H1 (cell line): ENCODE data around the gene MTCH2. TPM values are rescaled to one million over a fixed set of nuclear protein-coding genes. Genes with fewer than 3 reads are reported as not detected.

Experiments
- CTCF ChIA-PET: fragments of 300-600 bp; sonication (Branson Sonifier 250); formaldehyde crosslinking; loops from one replicate; lab custom pipeline; 2021; ENCODE audit not compliant: partially characterized antibody; lab: Charles Lee
- POLR2A ChIA-PET: fragments of 300-600 bp; sonication (Branson Sonifier 250); formaldehyde crosslinking; loops from one replicate; lab custom pipeline; 2021; ENCODE audit warnings: inconsistent platforms; ENCODE audit not compliant: partially characterized antibody; lab: Charles Lee
- DNase-seq, 2 experiments: peaks; one replicate each; pipeline versions ENCODE4 v3.0.0 to v3.0.0-alpha.2; 2010 to 2022; ENCODE audit warnings: low spot score in 2 of 2, low read depth in 1 of 2, mixed read lengths in 1 of 2
- FAIRE-seq: peaks from 2 replicates; lab custom pipeline; 2011; peaks lifted over from hg19 to GRCh38; lab: Jason Lieb, UNC
- H2AFZ ChIP-seq: 2 replicates; pipeline ENCODE4 v1.8.1; 2012; ENCODE audit warnings: low read length, inconsistent platforms
- H2AK5ac ChIP-seq: 2 replicates; pipeline ENCODE4 v1.6.1; 2013; ENCODE audit warnings: low read depth, low read length
- H2BK120ac ChIP-seq: replicated peaks from 2 replicates; pipeline ENCODE3; 2013; ENCODE audit warnings: low read depth, low read length, inconsistent platforms
- H2BK12ac ChIP-seq: 2 replicates; pipeline ENCODE4 v1.6.1; 2013; ENCODE audit warnings: low read depth, low read length
- H2BK15ac ChIP-seq: 2 replicates; pipeline ENCODE4 v1.6.1; 2013; ENCODE audit warnings: low read length
- H2BK20ac ChIP-seq: 2 replicates; pipeline ENCODE4 v1.6.1; 2013; ENCODE audit warnings: low read length
- H2BK5ac ChIP-seq: 2 replicates; pipeline ENCODE4 v1.6.1; 2013; ENCODE audit warnings: low read depth, low read length
- H3K14ac ChIP-seq: 2 replicates; pipeline ENCODE4 v1.6.1; 2013; ENCODE audit warnings: inconsistent platforms; ENCODE audit not compliant: insufficient read length
- H3K18ac ChIP-seq: 2 replicates; pipeline ENCODE4 v1.6.1; 2013; ENCODE audit warnings: low read length; ENCODE audit errors: extremely low read depth
- H3K23ac ChIP-seq: 2 replicates; pipeline ENCODE4 v1.6.1; 2013; ENCODE audit warnings: inconsistent platforms; ENCODE audit not compliant: insufficient read length
- H3K23me2 ChIP-seq: 2 replicates; pipeline ENCODE4 v1.6.1; 2013; ENCODE audit warnings: low read depth, low read length
- H3K27ac ChIP-seq: 2 replicates; pipeline ENCODE4 v1.6.1; 2011; ENCODE audit warnings: low read depth, low read length, inconsistent platforms
- H3K27me3 ChIP-seq, 4 experiments: replicated peaks in 1 of 4; 1 replicate in 1 of 4; 2 replicates in 3 of 4; pipeline versions ENCODE4 v1.6.1 to v1.8.1; 2011 to 2013; ENCODE audit warnings: low read length in 3 of 4, mild to moderate bottlenecking in 3 of 4, inconsistent platforms in 2 of 4, mixed read lengths in 2 of 4, moderate library complexity in 1 of 4; ENCODE audit not compliant: control insufficient read depth in 3 of 4, insufficient read depth in 3 of 4; ENCODE audit errors: extremely low read depth in 1 of 4
- H3K36me3 ChIP-seq, 4 experiments: 2 replicates each; pipeline versions ENCODE4 v1.6.1 to v1.8.1; 2011 to 2013; ENCODE audit warnings: mild to moderate bottlenecking in 4 of 4, low read length in 3 of 4, moderate library complexity in 2 of 4, control low read depth in 1 of 4, inconsistent platforms in 1 of 4; ENCODE audit not compliant: insufficient read depth in 4 of 4, control insufficient read depth in 2 of 4
- H3K4ac ChIP-seq: replicated peaks from 2 replicates; pipeline ENCODE3; 2013; ENCODE audit warnings: low read length, low read depth, mixed read lengths, inconsistent platforms; ENCODE audit not compliant: insufficient read length
- H3K4me1 ChIP-seq, 4 experiments: replicated peaks in 1 of 4; 1 replicate in 1 of 4; 2 replicates in 3 of 4; pipeline versions ENCODE4 v1.6.1 to v1.8.1; 2011 to 2013; ENCODE audit warnings: low read length in 3 of 4, inconsistent platforms in 2 of 4, mixed read lengths in 1 of 4; ENCODE audit not compliant: insufficient read depth in 4 of 4, control insufficient read depth in 3 of 4
- H3K4me2 ChIP-seq, 2 experiments: 2 replicates each; pipeline versions ENCODE4 v1.6.1 to v1.8.1; 2011 to 2013; ENCODE audit warnings: low read depth in 2 of 2, low read length in 2 of 2, control low read depth in 1 of 2, inconsistent platforms in 1 of 2, mild to moderate bottlenecking in 1 of 2; ENCODE audit not compliant: insufficient read depth in 1 of 2
- H3K4me3 ChIP-seq, 4 experiments: fragments of 200-600, 300-600 bp in 1 of 4; sonication (generic), shearing (Covaris generic), sonication (Bioruptor Twin) in 1 of 4; 2 replicates each; pipeline versions ENCODE4 v1.5.1 to v1.8.1; 2011 to 2016; ENCODE audit warnings: low read length in 4 of 4, low read depth in 3 of 4, control low read depth in 2 of 4, inconsistent platforms in 2 of 4, mild to moderate bottlenecking in 2 of 4, mixed read lengths in 1 of 4, moderate library complexity in 1 of 4; ENCODE audit not compliant: insufficient read depth in 2 of 4; ENCODE audit errors: extremely low read depth in 1 of 4
- H3K56ac ChIP-seq: replicated peaks from 2 replicates; pipeline ENCODE3; 2013; ENCODE audit warnings: low read depth, mild to moderate bottlenecking, mixed read lengths, low read length, inconsistent platforms; ENCODE audit not compliant: insufficient read length
- H3K79me1 ChIP-seq: 2 replicates; pipeline ENCODE4 v1.6.1; 2013; ENCODE audit warnings: low read depth, low read length, control low read depth
- H3K79me2 ChIP-seq, 2 experiments: 2 replicates each; pipeline versions ENCODE4 v1.6.1 to v1.8.1; 2012 to 2013; ENCODE audit warnings: low read length in 2 of 2, mild to moderate bottlenecking in 2 of 2, inconsistent platforms in 1 of 2; ENCODE audit not compliant: insufficient read depth in 2 of 2, control insufficient read depth in 1 of 2
- H3K9ac ChIP-seq, 4 experiments: replicated peaks in 1 of 4; 1 replicate in 1 of 4; 2 replicates in 3 of 4; pipeline versions ENCODE4 v1.6.1 to v1.8.1; 2011 to 2013; ENCODE audit warnings: low read depth in 3 of 4, low read length in 3 of 4, control low read depth in 2 of 4, mild to moderate bottlenecking in 2 of 4, moderate library complexity in 2 of 4, inconsistent platforms in 1 of 4; ENCODE audit errors: extremely low read depth in 1 of 4
- H3K9me3 ChIP-seq, 2 experiments: 2 replicates each; pipeline versions ENCODE4 v1.6.1 to v1.8.1; 2012 to 2013; ENCODE audit warnings: mild to moderate bottlenecking in 2 of 2, moderate library complexity in 2 of 2, control low read depth in 1 of 2, inconsistent platforms in 1 of 2, low read depth in 1 of 2, low read length in 1 of 2, mixed read lengths in 1 of 2; ENCODE audit not compliant: insufficient read depth in 2 of 2
- H4K20me1 ChIP-seq, 2 experiments: replicated peaks in 1 of 2; 2 replicates each; pipeline versions ENCODE3 to v1.8.1; 2011 to 2013; ENCODE audit warnings: inconsistent platforms in 2 of 2, low read length in 2 of 2, mild to moderate bottlenecking in 1 of 2; ENCODE audit not compliant: insufficient read depth in 2 of 2, control insufficient read depth in 1 of 2
- H4K5ac ChIP-seq: 2 replicates; pipeline ENCODE4 v1.6.1; 2013; ENCODE audit warnings: low read length, low read depth, mixed read lengths, inconsistent platforms; ENCODE audit not compliant: insufficient read length
- H4K8ac ChIP-seq: 2 replicates; pipeline ENCODE4 v1.8.0; 2013; ENCODE audit warnings: mild to moderate bottlenecking, moderate library complexity, low read length, inconsistent platforms; ENCODE audit not compliant: insufficient read depth; ENCODE audit errors: extremely low read depth
- H4K91ac ChIP-seq: replicated peaks from 2 replicates; pipeline ENCODE3; 2013; ENCODE audit warnings: low read length, mixed read lengths, inconsistent platforms; ENCODE audit not compliant: insufficient read length
- ASH2L ChIP-seq: fragments of 200-600, 300-600 bp; sonication (generic); IDR thresholded peaks from one replicate; pipeline ENCODE4 v1.7.1; 2017; ENCODE audit warnings: low read length
- CBX5 ChIP-seq: fragments of 300-800, 300-1000 bp; sonication (generic); IDR thresholded peaks from 2 replicates; pipeline ENCODE4 v1.7.1; 2016; ENCODE audit warnings: antibody characterized with exemption, low read length, low read depth
- CBX8 ChIP-seq: fragments of 300-800, 300-1000 bp; sonication (generic); IDR thresholded peaks from 2 replicates; pipeline ENCODE4 v1.7.1; 2016; ENCODE audit warnings: low read depth, low read length, borderline replicate concordance
- E2F6 ChIP-seq: IDR thresholded peaks from 2 replicates; pipeline ENCODE4 v1.6.1; 2012; ENCODE audit warnings: inconsistent platforms
- GTF2F1 ChIP-seq: IDR thresholded peaks from 2 replicates; pipeline ENCODE4 v1.6.1; 2012; ENCODE audit warnings: low read depth, low read length, improper control_type of control experiment, borderline replicate concordance
- MAX ChIP-seq: IDR thresholded peaks from 2 replicates; pipeline ENCODE4 v1.6.1; 2012; ENCODE audit warnings: inconsistent platforms
- POLR2A ChIP-seq, 2 experiments: IDR thresholded peaks; 1 replicate in 1 of 2; 2 replicates in 1 of 2; pipeline ENCODE4 v1.6.1; 2011; ENCODE audit warnings: low read depth in 2 of 2, low read length in 2 of 2, mild to moderate bottlenecking in 2 of 2; ENCODE audit errors: control extremely low read depth in 1 of 2
- TAF1 ChIP-seq: IDR thresholded peaks from 2 replicates; pipeline ENCODE4 v1.6.1; 2011; ENCODE audit warnings: mild to moderate bottlenecking, low read depth, low read length
- WGBS, 2 experiments: shearing (Covaris generic) in 1 of 2; methylation state at CpG; one replicate each; pipeline versions ENCODE4 v1.1.6 to v1.1.7; 2013 to 2015; ENCODE audit warnings: low lambda C conversion rate in 2 of 2, mixed read lengths in 2 of 2, inconsistent platforms in 1 of 2, low coverage in 1 of 2, missing lambda C conversion rate in 1 of 2; ENCODE audit not compliant: insufficient replicate concordance in 2 of 2, insufficient coverage in 1 of 2, insufficient read length in 1 of 2; ENCODE audit errors: extremely low coverage in 1 of 2, missing lambda C conversion rate in 1 of 2; 5-methylcytosine and 5-hydroxymethylcytosine counted together
- polyA plus RNA-seq, 7 experiments: library from polyadenylated mRNA; depleted of rRNA in 3 of 7; stranded (reverse) in 5 of 7; unstranded in 2 of 7; fragments of >200 nt in 5 of 7; fragments of 200-250 nt in 2 of 7; gene quantifications; 1 replicate in 5 of 7; 2 replicates in 1 of 7; 4 replicates in 1 of 7; pipeline versions ENCODE4 v1.2.1 to v1.2.3, GENCODE V29; 2011 to 2013; ENCODE audit warnings: missing spikeins in 2 of 7, mixed read lengths in 2 of 7
- total RNA-seq: library from RNA; stranded (reverse); fragmentation: NEBNext Ultra II Directional; extraction: Animal tissue kit (Norgen Biotek cat#: 25700); gene quantifications from 2 replicates; pipeline ENCODE4 v1.2.1, GENCODE V29; 2021

Gene MTCH2
- total and polyA plus RNA-seq, 2 of the 8 experiments (the other 6 are each of a cell fraction or from before 2014, with no cell fraction given) = 157 to 171 TPM

GRCh38 chr11:47688111-47688510 lies 45.8 kb upstream of the MTCH2 start:
- H4K20me1 ChIP-seq = no peaks in the 10 kb centered on the region
- ChIA-PET POLR2A (interaction anchor here (1.0 kb wide), 1 partner anchor 39 kb away, joined by 3 read pairs; no protein-coding TSS in a partner anchor), CTCF (no interaction called here)
- H3K4me1 ChIP-seq = no peaks in the 10 kb centered on the region
- H4K8ac ChIP-seq = no peak overlapping the region
- H2BK12ac ChIP-seq = no peak overlapping the region
- no peak overlapping the region for H3K56ac ChIP-seq
- no peak overlapping the region for H2AK5ac ChIP-seq
- no peak overlapping the region for H4K91ac ChIP-seq
- FAIRE-seq (no peak), DNase-seq (no peak)
- no peak overlapping the region for H3K9ac ChIP-seq
- TF ChIP-seq TAF1 (no peak), CBX8 (no peak), GTF2F1 (no peak), ASH2L (no peak), MAX (no peak), POLR2A (IDR thresholded peaks at IDR 0.05; ENCODE audit: control extremely low read depth in 1 of 2, low read depth in 2 of 2, low read length in 2 of 2) (no peak), E2F6 (no peak), CBX5 (no peak)
- no peak overlapping the region for H2AFZ ChIP-seq
- H3K4me2 ChIP-seq = no peak overlapping the region
- no peak overlapping the region for H2BK20ac ChIP-seq
- H3K79me1 ChIP-seq = no peaks in the 10 kb centered on the region
- no peaks in the 10 kb centered on the region for H3K79me2 ChIP-seq
- H3K27me3 ChIP-seq = no peaks in the 10 kb centered on the region
- no peak overlapping the region for H3K23ac ChIP-seq
- H4K5ac ChIP-seq = no peak overlapping the region
- H3K23me2 ChIP-seq = no peaks in the 10 kb centered on the region
- H3K4ac ChIP-seq = no peak overlapping the region
- no peak overlapping the region for H2BK120ac ChIP-seq
- no peak overlapping the region for H3K14ac ChIP-seq
- no peaks in the 10 kb centered on the region for H3K9me3 ChIP-seq
- H3K36me3 ChIP-seq = no peaks in the 10 kb centered on the region
- H3K4me3 ChIP-seq = no peak overlapping the region
- no peak overlapping the region for H3K18ac ChIP-seq
- 89% methylated on average over 4 of the region's 4 CpGs; no CpG with 5 or more reads in 1 of the 2 experiments for WGBS, 2 experiments
- no peak overlapping the region for H2BK5ac ChIP-seq
- no peak overlapping the region for H3K27ac ChIP-seq
- H2BK15ac ChIP-seq = no peak overlapping the region
